Diencephalon (tissue), 1 donor: ENCODE measurements around the gene DNAJC19. TPM values are rescaled to one million over a fixed set of nuclear protein-coding genes. Genes with fewer than 3 reads are reported as not detected.

Experiments used
- total RNA-seq: library from RNA; depleted of rRNA; stranded (reverse); fragments of >200 nt; gene quantifications from one replicate; pipeline ENCODE4 v1.2.3, GENCODE V29; 2014

The DNAJC19 gene
- total RNA-seq, result 51.9 TPM

GRCh38 chr3:180989291-180990163 is at the start of gene DNAJC19:
TSS of gene DNAJC19 (minus strand) at chr3:180989736. CDS start at chr3:180989602, 134 bp downstream.

Other genes starting within 250 kb of the DNAJC19 start
- 172 TPM for gene FXR1, start 77.1 kb downstream of the DNAJC19 start, total RNA-seq